Dermis blood vessel endothelial cell (primary cell): ENCODE results near the gene PLBD1. TPM values are rescaled to one million over a fixed set of nuclear protein-coding genes. Genes with fewer than 3 reads are reported as not detected.
A peak's percentile ranks its signal among the peaks of the same experiment; 100 is the strongest.

Source experiments
- DNase-seq: peaks from one replicate; pipeline ENCODE4 v3.0.0; 2010
- total RNA-seq: library from RNA; depleted of rRNA; stranded (reverse); fragments of >200 nt; gene quantifications from 2 replicates; pipeline ENCODE4 v1.2.3, GENCODE V29; 2014

Gene PLBD1
- total RNA-seq, 1 donor from 2014 or later = 0.34 TPM

GRCh38 chr12:14495326-14495725 lies 72.4 kb downstream of the PLBD1 start:
- no peak for DNase-seq

- DNase-seq = no peak
Observed at GRCh38 chr12:14482886-14483285, 84.8 kb downstream of the PLBD1 start.

GRCh38 chr12:14482361-14482760 lies 85.3 kb downstream of the PLBD1 start:
- no peak for DNase-seq

GRCh38 chr12:14481201-14481600 lies 86.5 kb downstream of the PLBD1 start:
- no peak for DNase-seq

- DNase-seq = no peak
Observed at GRCh38 chr12:14479004-14479403, 88.7 kb downstream of the PLBD1 start.

- DNase-seq = peak; percentile 32
Observed at GRCh38 chr12:14473707-14474287, 93.9 kb downstream of the PLBD1 start.

- no peak for DNase-seq
Observed at GRCh38 chr12:14471497-14471896, 96.2 kb downstream of the PLBD1 start.

GRCh38 chr12:14460212-14460841 lies 107.4 kb downstream of the PLBD1 start:
- DNase-seq = no peak

GRCh38 chr12:14454098-14454907 lies 113.4 kb downstream of the PLBD1 start:
- DNase-seq = peak; percentile 66

Other genes with a start within 250 kb of the PLBD1 start
- gene ATF7IP, start 202.2 kb downstream of the PLBD1 start, total RNA-seq = 32.3 and 36.8 TPM in 2 replicates
- gene GUCY2C, start 128.7 kb upstream of the PLBD1 start, total RNA-seq = not detected in 2 replicates
- 9.5 and 17.4 TPM in 2 replicates for gene WBP11, start 235.6 kb upstream of the PLBD1 start, total RNA-seq
- gene C12orf60, start 235.8 kb upstream of the PLBD1 start, total RNA-seq = 1.7 and 2.0 TPM in 2 replicates
- gene SMCO3, start 246.3 kb upstream of the PLBD1 start, total RNA-seq = 1.2 and 1.6 TPM in 2 replicates